Activated CD8-positive, alpha-beta memory T cell treated with anti-CD3 and anti-CD28 coated beads for 36 hours (primary cell): ENCODE data around the gene AP1G1. TPM values are rescaled to one million over a fixed set of nuclear protein-coding genes. Genes with fewer than 3 reads are reported as not detected.

ENCODE experiments used
- CTCF ChIA-PET: fragments of 350-600 bp; sonication (Branson Sonifier 250); formaldehyde crosslinking; loops from one replicate; lab custom pipeline; 2021; ENCODE audit warnings: antibody characterized with exemption; lab: Charles Lee
- POLR2A ChIA-PET: fragments of 350-600 bp; sonication (Branson Sonifier 250); formaldehyde crosslinking; loops from one replicate; lab custom pipeline; 2021; ENCODE audit warnings: antibody characterized with exemption; lab: Charles Lee
- total RNA-seq, 2 experiments: library from RNA; stranded (reverse); gene quantifications; one replicate each; pipeline ENCODE4 v1.2.3, GENCODE V29; 2021

AP1G1 gene
- total RNA-seq, 2 experiments from 2014 or later, result 71.8 to 74.5 TPM

GRCh38 chr16:71777329-71777728 lies 31.3 kb downstream of the AP1G1 start:
- ChIA-PET CTCF (no interaction called here), POLR2A (no interaction called here)

DNA sequence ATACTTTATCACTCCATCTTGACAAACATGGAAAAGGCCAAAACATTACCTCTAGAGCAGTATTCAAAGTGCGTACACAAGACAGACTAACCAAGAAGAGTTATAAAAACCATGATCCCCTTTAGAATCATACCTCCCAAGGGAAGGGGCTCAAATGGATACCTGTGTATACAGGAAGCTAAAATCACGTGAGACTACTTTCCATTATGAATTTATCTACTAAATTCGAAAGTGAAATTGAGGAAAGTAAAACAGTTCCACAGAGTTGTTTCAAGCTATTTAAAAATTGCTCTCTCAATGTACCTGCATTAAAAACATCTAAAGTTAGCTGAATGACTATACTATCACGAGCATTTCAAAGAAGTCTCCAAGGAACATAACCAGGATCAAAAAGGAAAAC lies 32.7 kb downstream of the AP1G1 start:
- CTCF ChIA-PET, result no interaction called here
- POLR2A ChIA-PET, result no interaction called here

- CTCF ChIA-PET, result no interaction called here
Measured at GRCh38 chr16:71771571-71771970, 37.1 kb downstream of the AP1G1 start.

GRCh38 chr16:71769222-71769621 lies 39.4 kb downstream of the AP1G1 start:
- CTCF ChIA-PET, result no interaction called here
- POLR2A ChIA-PET, result no interaction called here

More at GRCh38 chr16:71771571-71771970, 37.1 kb downstream of the AP1G1 start:
- POLR2A ChIA-PET, result no interaction called here

DNA sequence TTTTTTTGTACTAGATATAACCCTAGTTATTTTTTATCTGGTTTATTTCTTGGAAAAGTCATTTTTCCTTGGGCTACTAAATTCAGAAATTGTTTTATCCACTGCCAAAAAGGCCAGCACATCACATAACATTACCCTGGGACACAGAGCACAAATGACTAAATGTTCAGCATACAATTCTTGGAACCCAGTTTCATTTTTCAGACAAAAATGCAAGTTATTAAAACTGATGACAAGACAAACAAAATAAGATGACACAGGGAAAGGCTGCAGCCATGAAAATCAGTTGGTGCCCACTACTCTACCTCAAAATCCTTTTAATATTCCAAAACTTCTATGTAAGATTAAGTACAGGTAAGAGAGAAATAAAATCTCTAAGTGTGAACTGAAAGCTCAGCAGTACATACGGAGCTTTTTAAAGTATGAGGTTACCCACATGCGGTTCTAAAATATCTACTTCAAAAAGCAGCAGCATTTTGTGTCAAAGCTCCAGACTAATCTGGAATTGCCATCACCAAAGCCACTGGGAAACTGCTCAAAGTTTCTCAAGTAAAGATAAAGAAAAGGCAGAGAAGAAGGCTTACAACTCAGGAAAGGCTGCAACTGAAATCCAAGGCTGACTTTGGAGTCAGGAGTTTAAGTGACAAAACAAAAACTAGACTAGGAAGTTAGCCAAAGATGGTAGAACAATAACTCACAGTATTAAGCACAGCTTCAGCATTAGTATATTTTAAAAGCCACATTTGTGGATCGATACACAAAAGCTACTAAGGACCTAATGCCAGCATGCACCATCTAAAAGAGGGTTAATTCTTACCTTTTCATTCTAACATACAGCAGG lies 41.4 kb downstream of the AP1G1 start:
- ChIA-PET CTCF (interaction anchor here (0.6 kb wide), 1 partner anchor 106 kb away, joined by 4 read pairs; no protein-coding TSS in a partner anchor), POLR2A (interaction anchor here (0.6 kb wide), 1 partner anchor 11 kb away, joined by 3 read pairs; no protein-coding TSS in a partner anchor)

- POLR2A ChIA-PET, result no interaction called here
- CTCF ChIA-PET, result no interaction called here
Measured at GRCh38 chr16:71762186-71762585, 46.4 kb downstream of the AP1G1 start.

- ChIA-PET CTCF (no interaction called here), POLR2A (no interaction called here)
Measured at GRCh38 chr16:71761097-71761496, 47.5 kb downstream of the AP1G1 start.

DNA sequence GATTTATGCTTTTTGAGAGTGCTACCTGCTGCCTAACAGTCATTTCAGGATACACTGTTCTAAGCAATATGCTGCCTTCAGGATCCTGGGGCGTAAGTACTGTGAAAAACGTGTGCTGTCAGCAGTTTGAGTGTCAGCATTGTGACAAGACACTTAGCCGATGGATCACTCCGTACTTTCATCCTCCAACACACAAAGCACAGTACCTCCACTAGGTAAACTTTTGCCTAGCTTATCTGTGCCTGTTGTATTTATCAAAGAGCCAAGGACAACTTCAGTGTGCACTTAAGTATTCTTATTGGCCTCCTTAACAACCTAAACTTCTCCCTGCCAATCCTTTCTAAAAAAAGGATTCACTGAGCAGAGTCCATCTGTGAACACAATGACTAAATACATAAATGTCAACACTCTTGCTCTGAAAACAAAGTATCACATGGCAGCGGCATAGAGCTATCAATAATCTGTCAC lies 50.3 kb downstream of the AP1G1 start:
- ChIA-PET CTCF (interaction anchor here (1.2 kb wide), 1 partner anchor 15 kb away, joined by 4 read pairs; no protein-coding TSS in a partner anchor), POLR2A (no interaction called here)

- CTCF ChIA-PET, result no interaction called here
- POLR2A ChIA-PET, result no interaction called here
Measured at GRCh38 chr16:71754652-71755051, 54.0 kb downstream of the AP1G1 start.

GRCh38 chr16:71754108-71754507 lies 54.5 kb downstream of the AP1G1 start:
- CTCF ChIA-PET, result interaction anchor here (2.0 kb wide), 1 partner anchor 128 kb away, joined by 6 read pairs; no protein-coding TSS in a partner anchor
- POLR2A ChIA-PET, result no interaction called here

DNA sequence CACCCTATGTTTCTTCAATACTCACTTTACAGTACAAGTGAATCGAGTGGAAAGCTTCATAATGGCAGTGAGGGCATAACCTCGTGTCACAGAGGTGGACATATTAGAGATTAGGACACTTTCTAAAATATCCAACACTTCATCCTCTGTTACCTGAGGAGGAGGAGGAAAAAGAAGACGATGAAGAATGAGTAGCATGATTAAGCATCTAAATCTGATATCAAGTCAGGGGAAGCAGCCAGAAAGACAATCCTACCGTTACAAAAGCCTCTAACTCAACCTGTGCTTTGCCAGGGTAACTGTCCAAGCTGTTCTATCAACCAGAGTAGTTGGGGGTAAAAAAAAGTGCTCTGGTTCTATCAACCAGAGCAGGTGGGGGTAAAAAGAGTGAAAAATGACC lies 60.4 kb downstream of the AP1G1 start:
- ChIA-PET CTCF (no interaction called here), POLR2A (no interaction called here)

DNA sequence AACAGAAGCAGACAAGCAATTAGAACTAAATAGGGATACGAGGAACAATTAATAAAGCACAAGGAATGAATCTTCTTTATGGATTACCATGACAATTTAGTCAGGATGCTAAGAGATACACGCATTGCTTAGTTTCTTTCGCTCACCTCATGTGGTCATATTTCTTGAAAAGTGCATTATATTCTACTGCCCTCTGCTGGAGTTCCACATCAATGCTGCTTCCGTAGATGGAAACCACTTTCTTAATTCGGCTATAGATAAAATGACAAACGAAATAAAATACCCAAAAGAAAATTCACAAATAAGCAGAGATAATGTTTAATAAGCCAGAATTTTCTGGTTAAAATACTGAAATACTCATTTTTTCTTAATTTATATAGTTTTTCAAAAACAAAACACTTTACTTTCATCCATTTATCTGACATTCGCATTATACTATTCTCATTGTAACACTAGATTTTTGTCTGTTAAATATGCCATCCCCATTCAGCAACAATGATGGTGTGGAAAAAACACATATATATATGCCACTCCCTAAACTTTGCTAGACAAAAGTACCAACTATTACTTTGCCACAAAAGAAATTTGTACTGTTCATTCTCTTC lies 62.1 kb downstream of the AP1G1 start:
- ChIA-PET POLR2A (no interaction called here), CTCF (no interaction called here)

DNA sequence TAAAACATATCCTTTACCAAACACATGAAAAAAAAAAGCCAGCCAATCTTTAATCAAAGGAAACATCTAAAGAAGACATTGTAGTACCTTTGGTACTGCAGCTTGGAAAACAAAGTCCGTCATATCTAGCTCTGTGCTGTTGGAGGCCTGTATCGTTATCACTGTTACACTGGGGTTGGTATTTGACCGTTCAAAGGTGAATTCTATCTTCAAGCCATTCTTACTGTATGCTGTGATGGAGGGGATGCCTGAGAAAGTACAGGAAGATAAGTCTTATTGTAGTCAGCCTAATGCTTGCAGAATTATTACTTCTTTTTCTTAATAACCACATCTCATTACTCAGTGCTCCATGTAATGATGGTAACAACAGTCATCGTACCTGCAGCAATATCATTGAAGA lies 69.8 kb downstream of the AP1G1 start:
- ChIA-PET CTCF (no interaction called here), POLR2A (no interaction called here)

DNA sequence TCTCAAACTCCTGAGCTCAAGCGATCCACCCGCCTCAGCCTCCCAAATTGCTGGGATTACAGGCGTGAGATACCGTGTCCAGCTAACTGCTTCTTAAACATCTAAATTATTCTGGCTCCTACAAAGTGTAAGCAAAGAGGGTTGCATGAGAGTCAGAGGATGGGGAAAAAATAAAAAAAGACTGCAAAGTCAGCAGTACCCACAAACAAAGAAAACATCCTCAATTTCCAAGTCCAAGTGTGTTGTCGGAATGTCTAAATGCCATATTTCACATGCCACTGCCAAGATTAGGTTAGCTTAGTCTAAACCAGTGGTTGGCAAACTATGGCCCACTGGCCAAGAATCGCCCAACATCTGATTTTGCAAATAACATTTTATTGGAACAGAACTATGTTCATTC lies 71.1 kb downstream of the AP1G1 start:
- POLR2A ChIA-PET, result no interaction called here
- CTCF ChIA-PET, result no interaction called here

- CTCF ChIA-PET, result no interaction called here
Measured at GRCh38 chr16:71734511-71734910, 74.1 kb downstream of the AP1G1 start.

GRCh38 chr16:71732587-71732986 lies 76.0 kb downstream of the AP1G1 start:
- ChIA-PET CTCF (no interaction called here), POLR2A (no interaction called here)

More at GRCh38 chr16:71734511-71734910, 74.1 kb downstream of the AP1G1 start:
- POLR2A ChIA-PET, result no interaction called here

GRCh38 chr16:71727551-71728324 lies 80.9 kb downstream of the AP1G1 start:
- ChIA-PET POLR2A (no interaction called here), CTCF (no interaction called here)

DNA sequence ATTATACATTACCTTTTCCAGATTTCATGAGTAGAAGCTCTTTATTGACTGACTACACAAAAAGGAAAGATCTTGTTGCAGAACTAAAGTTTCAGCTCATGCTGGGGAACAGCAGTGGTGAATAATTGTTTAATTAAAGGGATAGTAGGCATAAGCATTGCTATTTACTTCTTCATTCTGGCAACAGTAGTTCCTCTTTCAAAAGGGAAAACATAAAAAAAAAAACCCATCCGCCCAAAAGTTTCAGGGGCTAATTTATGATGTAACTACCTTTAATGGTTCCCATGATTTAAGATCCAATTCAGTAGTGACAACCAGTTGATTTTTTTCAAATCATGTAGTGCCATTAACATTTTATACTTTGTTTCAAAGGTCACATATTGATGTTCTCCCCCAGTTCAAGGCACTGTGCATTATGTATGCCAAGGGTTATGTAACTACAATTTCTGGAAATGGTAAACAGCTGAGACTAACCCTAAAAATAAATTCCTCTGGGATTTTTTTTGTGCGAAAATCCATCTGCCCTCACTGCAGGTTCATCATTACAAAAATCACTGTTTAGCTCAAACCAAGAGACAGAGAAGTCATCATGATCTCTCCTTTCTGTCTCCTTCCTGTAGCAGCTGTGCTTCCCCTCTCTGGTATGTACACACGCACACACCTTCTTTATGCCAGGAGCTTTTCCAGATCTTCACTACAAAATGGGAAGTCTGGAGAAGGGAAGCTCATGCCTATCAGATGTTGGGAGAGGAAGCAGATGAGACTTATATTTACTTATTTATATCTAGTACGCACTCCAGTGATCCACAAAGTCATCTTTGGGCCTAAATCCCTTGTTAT lies 81.9 kb downstream of the AP1G1 start:
- CTCF ChIA-PET, result no interaction called here
- POLR2A ChIA-PET, result interaction anchor here (0.6 kb wide), 1 partner anchor 319 kb away, joined by 12 read pairs; no protein-coding TSS in a partner anchor

- ChIA-PET POLR2A (no interaction called here), CTCF (no interaction called here)
Measured at GRCh38 chr16:71724320-71724751, 84.3 kb downstream of the AP1G1 start, which contains the start of gene PHLPP2. Gene PHLPP2 (minus strand): TSS chr16:71724701. CDS start chr16:71714795, 9,906 bp downstream.
